Gastrocnemius medialis (tissue), 4 donors: Measurements from ENCODE around the gene HPGD.

Experiments used
- POLR2A ChIP-seq, 2 donors: fragments of 450-650 bp; IDR thresholded peaks; one replicate each; pipeline ENCODE4 v1.6.1; 2017; ENCODE audit warnings: antibody characterized with exemption in 2 of 2, mild to moderate bottlenecking in 2 of 2, moderate library complexity in 2 of 2
- TF ChIP-seq, protein P1 (sequence below), 5 experiments: fragments of 450-650 bp in 3 of 5; fragments of 200-600 bp in 2 of 5; sonication (generic) in 2 of 5; IDR thresholded peaks in 4 of 5; conservative IDR thresholded peaks in 1 of 5; 1 replicate in 4 of 5; 2 replicates in 1 of 5; pipeline ENCODE4 v1.5.1; 2016 to 2019; ENCODE audit warnings: antibody characterized with exemption in 5 of 5, mild to moderate bottlenecking in 3 of 5, moderate library complexity in 3 of 5

DNA sequence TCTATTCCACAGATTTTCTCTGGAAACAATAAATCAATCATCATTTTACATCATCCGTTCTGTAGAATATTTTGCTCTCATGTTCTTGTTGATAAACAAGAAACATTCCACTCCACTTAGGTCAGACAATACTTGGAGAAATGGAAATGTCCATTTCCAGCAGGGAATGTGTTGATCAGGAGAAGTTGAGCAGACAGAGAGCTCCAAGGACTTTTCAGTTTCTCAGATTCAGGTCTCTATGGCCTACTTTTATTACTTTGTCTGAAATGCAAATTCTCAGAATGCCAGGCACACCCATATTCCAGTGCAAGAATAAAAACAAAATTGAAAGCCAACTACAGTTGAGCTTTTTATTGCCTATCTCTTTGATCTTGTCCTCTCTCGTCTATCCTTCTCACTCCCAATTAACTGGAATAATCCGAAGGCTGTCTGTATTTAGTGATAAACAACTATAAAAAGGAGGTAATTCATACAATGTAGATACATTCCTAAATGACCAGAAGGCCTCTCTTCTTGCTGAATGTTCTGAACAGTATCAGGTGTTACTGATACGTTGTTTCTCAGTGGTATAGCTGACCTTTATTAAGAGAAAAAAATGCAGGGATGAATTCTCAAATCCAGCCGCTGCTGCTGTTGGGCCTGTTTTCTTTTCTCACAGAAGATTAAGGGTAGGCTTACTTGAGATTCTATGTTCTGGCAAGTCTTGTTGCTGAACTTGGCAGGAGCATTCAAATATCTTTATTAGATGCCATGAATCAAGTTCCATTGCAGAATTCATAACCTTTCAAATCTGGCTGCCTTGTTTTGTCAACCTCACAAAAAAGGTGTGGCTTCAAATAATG is 72.1 kb downstream of the HPGD start:
- TF ChIP-seq, protein P1, sequence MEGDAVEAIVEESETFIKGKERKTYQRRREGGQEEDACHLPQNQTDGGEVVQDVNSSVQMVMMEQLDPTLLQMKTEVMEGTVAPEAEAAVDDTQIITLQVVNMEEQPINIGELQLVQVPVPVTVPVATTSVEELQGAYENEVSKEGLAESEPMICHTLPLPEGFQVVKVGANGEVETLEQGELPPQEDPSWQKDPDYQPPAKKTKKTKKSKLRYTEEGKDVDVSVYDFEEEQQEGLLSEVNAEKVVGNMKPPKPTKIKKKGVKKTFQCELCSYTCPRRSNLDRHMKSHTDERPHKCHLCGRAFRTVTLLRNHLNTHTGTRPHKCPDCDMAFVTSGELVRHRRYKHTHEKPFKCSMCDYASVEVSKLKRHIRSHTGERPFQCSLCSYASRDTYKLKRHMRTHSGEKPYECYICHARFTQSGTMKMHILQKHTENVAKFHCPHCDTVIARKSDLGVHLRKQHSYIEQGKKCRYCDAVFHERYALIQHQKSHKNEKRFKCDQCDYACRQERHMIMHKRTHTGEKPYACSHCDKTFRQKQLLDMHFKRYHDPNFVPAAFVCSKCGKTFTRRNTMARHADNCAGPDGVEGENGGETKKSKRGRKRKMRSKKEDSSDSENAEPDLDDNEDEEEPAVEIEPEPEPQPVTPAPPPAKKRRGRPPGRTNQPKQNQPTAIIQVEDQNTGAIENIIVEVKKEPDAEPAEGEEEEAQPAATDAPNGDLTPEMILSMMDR (IDR thresholded peaks at IDR 0.05 in 4 of 5, conservative IDR thresholded peaks at IDR 0.05 in 1 of 5) = no peak
- TF ChIP-seq POLR2A (IDR thresholded peaks at IDR 0.05) = no peak
